Astrocyte (in vitro differentiated cells and primary cell): ENCODE data around the gene UBAC2. TPM values are rescaled to one million over a fixed set of nuclear protein-coding genes. Genes with fewer than 3 reads are reported as not detected.

Source experiments
- DNase-seq: peaks from one replicate; pipeline ENCODE4 v3.0.0-alpha.2; 2010; ENCODE audit warnings: low read depth
- FAIRE-seq: peaks from 2 replicates; lab custom pipeline; 2011; peaks lifted over from hg19 to GRCh38; lab: Jason Lieb, UNC
- H2AFZ ChIP-seq: 2 replicates; pipeline ENCODE4 v1.6.0; 2012; ENCODE audit warnings: low read depth, low read length, inconsistent platforms
- H3K27ac ChIP-seq: 2 replicates; pipeline ENCODE4 v1.5.1; 2011; ENCODE audit warnings: low read depth, low read length, inconsistent platforms
- H3K27me3 ChIP-seq: 2 replicates; pipeline ENCODE4 v1.6.0; 2011; ENCODE audit warnings: low read length, inconsistent platforms; ENCODE audit not compliant: insufficient read depth
- H3K36me3 ChIP-seq: 2 replicates; pipeline ENCODE4 v1.5.1; 2011; ENCODE audit warnings: low read length, inconsistent platforms; ENCODE audit not compliant: insufficient read depth
- H3K4me1 ChIP-seq: 2 replicates; pipeline ENCODE4 v1.5.1; 2011; ENCODE audit warnings: low read length, inconsistent platforms; ENCODE audit not compliant: insufficient read depth
- H3K4me2 ChIP-seq: 2 replicates; pipeline ENCODE4 v1.6.0; 2012; ENCODE audit warnings: low read length, inconsistent platforms
- H3K4me3 ChIP-seq: 2 replicates; pipeline ENCODE4 v1.5.1; 2011; ENCODE audit warnings: low read depth, mild to moderate bottlenecking, low read length, inconsistent platforms; ENCODE audit not compliant: insufficient read depth
- H3K79me2 ChIP-seq: 2 replicates; pipeline ENCODE4 v1.6.0; 2012; ENCODE audit warnings: mild to moderate bottlenecking, low read length, inconsistent platforms; ENCODE audit not compliant: insufficient read depth
- H3K9ac ChIP-seq: 2 replicates; pipeline ENCODE4 v1.6.0; 2012; ENCODE audit warnings: mild to moderate bottlenecking, low read length, inconsistent platforms
- H3K9me3 ChIP-seq: 2 replicates; pipeline ENCODE4 v1.5.1; 2012; ENCODE audit warnings: low read depth, mild to moderate bottlenecking, low read length, inconsistent platforms; ENCODE audit not compliant: insufficient read depth
- H4K20me1 ChIP-seq: 2 replicates; pipeline ENCODE4 v1.6.0; 2012; ENCODE audit warnings: low read length, inconsistent platforms; ENCODE audit not compliant: insufficient read depth
- H3K27ac Mint-ChIP-seq: one replicate; pipeline ENCODE4 v1.8.0; 2021; ENCODE audit warnings: mild to moderate bottlenecking, mixed read lengths; ENCODE audit not compliant: unreplicated experiment
- H3K27me3 Mint-ChIP-seq: one replicate; pipeline ENCODE4 v1.8.0; 2021; ENCODE audit warnings: low read depth, mixed read lengths; ENCODE audit not compliant: unreplicated experiment
- H3K36me3 Mint-ChIP-seq: one replicate; pipeline ENCODE4 v1.8.0; 2021; ENCODE audit warnings: low read depth, mixed read lengths; ENCODE audit not compliant: unreplicated experiment
- H3K4me1 Mint-ChIP-seq: one replicate; pipeline ENCODE4 v1.8.0; 2021; ENCODE audit warnings: low read depth, mixed read lengths; ENCODE audit not compliant: unreplicated experiment
- H3K4me3 Mint-ChIP-seq: one replicate; pipeline ENCODE4 v1.8.0; 2021; ENCODE audit warnings: mild to moderate bottlenecking, moderate library complexity, mixed read lengths; ENCODE audit not compliant: unreplicated experiment
- H3K9me3 Mint-ChIP-seq: one replicate; pipeline ENCODE4 v1.8.0; 2021; ENCODE audit warnings: mild to moderate bottlenecking, mixed read lengths; ENCODE audit not compliant: unreplicated experiment
- EZH2 ChIP-seq: IDR thresholded peaks from 2 replicates; pipeline ENCODE4 v1.6.1; 2012; ENCODE audit warnings: mild to moderate bottlenecking, low read length, inconsistent platforms; ENCODE audit not compliant: insufficient read depth
- total RNA-seq: library from RNA; stranded (reverse); gene quantifications from 2 replicates; pipeline ENCODE4 v1.2.1, GENCODE V29; 2021
- TF ChIP-seq, protein P1 (sequence below): IDR thresholded peaks from 2 replicates; pipeline ENCODE4 v1.5.1; 2011; ENCODE audit warnings: low read depth, mild to moderate bottlenecking, inconsistent platforms, low read length, moderate library complexity; ENCODE audit not compliant: insufficient read depth

The UBAC2 gene
- total RNA-seq, 1 donor from 2014 or later, result 61.0 TPM

DNA sequence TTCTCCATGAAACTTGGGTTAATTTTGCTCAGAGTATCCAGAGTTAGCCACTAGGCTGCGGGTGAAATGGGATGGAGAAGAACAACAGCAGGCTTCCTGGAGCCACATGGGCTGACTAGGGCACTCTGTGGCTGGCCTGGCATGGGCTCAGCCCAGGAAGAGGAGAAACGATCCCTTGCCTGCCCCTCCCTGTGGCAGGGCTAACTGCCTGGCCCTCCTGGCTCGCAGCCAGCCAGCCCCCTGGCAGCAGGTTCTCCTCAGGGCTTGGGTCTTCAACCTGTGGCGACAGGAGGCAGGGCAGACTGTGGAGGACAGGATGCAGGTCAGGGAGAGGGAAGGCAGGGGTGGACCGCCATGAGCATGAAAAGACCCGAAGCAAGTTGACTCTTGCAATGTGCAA, 185.3 kb downstream of the UBAC2 start:
- Mint-ChIP-seq H3K27me3 (peaks cover 2% of the 10 kb centered on the region), H3K27ac (no peak overlapping the region), H3K9me3 (no peaks in the 10 kb centered on the region), H3K4me3 (no peak overlapping the region), H3K4me1 (peaks cover 13% of the 10 kb centered on the region), H3K36me3 (peaks cover 9% of the 10 kb centered on the region)
- H2AFZ ChIP-seq, result no peak overlapping the region
- no peak overlapping the region for H3K27ac ChIP-seq
- H3K4me1 ChIP-seq, result no peaks in the 10 kb centered on the region
- TF ChIP-seq EZH2, result no peak
- TF ChIP-seq, protein P1, sequence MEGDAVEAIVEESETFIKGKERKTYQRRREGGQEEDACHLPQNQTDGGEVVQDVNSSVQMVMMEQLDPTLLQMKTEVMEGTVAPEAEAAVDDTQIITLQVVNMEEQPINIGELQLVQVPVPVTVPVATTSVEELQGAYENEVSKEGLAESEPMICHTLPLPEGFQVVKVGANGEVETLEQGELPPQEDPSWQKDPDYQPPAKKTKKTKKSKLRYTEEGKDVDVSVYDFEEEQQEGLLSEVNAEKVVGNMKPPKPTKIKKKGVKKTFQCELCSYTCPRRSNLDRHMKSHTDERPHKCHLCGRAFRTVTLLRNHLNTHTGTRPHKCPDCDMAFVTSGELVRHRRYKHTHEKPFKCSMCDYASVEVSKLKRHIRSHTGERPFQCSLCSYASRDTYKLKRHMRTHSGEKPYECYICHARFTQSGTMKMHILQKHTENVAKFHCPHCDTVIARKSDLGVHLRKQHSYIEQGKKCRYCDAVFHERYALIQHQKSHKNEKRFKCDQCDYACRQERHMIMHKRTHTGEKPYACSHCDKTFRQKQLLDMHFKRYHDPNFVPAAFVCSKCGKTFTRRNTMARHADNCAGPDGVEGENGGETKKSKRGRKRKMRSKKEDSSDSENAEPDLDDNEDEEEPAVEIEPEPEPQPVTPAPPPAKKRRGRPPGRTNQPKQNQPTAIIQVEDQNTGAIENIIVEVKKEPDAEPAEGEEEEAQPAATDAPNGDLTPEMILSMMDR, result no peak
- no peak for FAIRE-seq
- DNase-seq, result no peak
- no peaks in the 10 kb centered on the region for H3K9me3 ChIP-seq
- H3K9ac ChIP-seq, result no peak overlapping the region
- no peak overlapping the region for H3K4me3 ChIP-seq
- no peaks in the 10 kb centered on the region for H4K20me1 ChIP-seq
- H3K27me3 ChIP-seq, result no peaks in the 10 kb centered on the region
- no peaks in the 10 kb centered on the region for H3K79me2 ChIP-seq
- H3K4me2 ChIP-seq, result no peak overlapping the region
- H3K36me3 ChIP-seq, result no peaks in the 10 kb centered on the region

DNA sequence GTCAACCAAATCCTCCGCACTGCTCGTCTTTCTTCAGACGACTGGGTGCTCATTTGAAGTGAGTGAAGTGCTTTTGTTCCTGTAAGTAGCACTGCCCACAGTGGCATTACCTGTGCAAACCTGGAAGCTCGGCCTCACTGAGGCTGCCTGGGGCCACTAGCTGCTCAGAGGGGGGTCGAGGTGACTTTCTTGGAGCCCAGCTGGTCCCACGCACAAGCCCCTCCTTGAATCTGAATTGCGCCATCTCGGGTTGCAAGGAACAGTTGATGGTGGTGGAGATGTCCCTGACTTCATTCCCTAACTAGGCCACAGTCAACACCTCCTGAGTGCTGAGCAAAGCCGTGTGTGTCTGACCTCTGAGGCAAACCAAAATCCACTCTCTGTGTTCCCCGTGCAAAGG, 185.8 kb downstream of the UBAC2 start:
- Mint-ChIP-seq H3K27me3 (peaks cover 3% of the 10 kb centered on the region), H3K4me1 (peaks cover 11% of the 10 kb centered on the region), H3K9me3 (no peaks in the 10 kb centered on the region), H3K4me3 (no peak overlapping the region), H3K36me3 (peaks cover 7% of the 10 kb centered on the region), H3K27ac (no peak overlapping the region)
- H3K9me3 ChIP-seq, result no peaks in the 10 kb centered on the region
- no peaks in the 10 kb centered on the region for H3K4me1 ChIP-seq
- no peak overlapping the region for H3K9ac ChIP-seq
- FAIRE-seq (no peak), DNase-seq (no peak)
- no peaks in the 10 kb centered on the region for H3K27me3 ChIP-seq
- no peak overlapping the region for H3K4me3 ChIP-seq
- H2AFZ ChIP-seq, result no peak overlapping the region
- H3K27ac ChIP-seq, result no peak overlapping the region
- H3K36me3 ChIP-seq, result no peaks in the 10 kb centered on the region
- H3K4me2 ChIP-seq, result no peak overlapping the region
- TF ChIP-seq, protein P1, result no peak
- no peak for TF ChIP-seq EZH2
- H4K20me1 ChIP-seq, result no peaks in the 10 kb centered on the region
- H3K79me2 ChIP-seq, result no peaks in the 10 kb centered on the region

DNA sequence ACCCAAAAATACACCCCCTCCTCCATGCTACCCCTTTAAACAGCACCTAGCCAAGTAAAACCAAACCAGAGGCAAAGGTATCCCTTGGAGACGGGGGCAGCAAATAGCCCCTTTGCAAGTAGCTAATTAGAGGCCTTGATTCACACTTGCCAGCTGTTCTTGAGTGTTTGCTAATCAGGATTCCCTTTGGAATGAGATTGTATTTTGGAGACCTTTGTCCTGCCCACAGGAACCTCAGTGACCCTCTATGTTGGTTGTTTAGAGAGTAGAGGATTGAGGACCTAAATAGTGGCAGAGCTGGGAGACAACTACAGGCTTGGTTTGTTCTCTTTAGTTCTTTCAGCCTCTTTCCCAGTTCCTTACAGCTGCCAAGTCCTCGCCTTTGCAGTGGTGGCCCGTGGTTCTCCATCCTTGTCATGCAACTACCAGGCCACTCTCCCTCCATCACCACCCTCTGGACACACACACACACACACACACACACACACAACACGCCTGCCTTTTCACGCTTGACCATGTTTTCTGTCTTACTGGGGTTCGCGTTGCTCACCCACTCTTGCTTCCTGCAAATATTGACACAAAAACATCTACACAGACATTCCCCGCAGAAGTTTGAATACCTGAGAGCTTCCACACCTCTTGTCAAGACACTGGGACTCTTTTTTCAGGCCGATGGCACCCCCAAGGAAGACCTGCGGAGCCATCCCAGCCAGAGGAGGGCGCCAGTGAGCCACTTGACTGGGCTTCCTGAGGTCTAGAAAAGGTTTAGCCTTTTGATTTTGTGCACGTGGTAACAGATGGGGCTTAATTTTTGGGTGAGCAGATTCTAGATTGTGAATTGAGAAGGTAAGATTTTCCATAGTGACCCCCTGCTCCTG, 186.5 kb downstream of the UBAC2 start:
- Mint-ChIP-seq H3K4me1 (peaks cover 11% of the 10 kb centered on the region), H3K27ac (no peak overlapping the region), H3K9me3 (no peaks in the 10 kb centered on the region), H3K36me3 (peaks cover 7% of the 10 kb centered on the region), H3K27me3 (peaks cover 6% of the 10 kb centered on the region), H3K4me3 (no peak overlapping the region)
- FAIRE-seq, result no peak
- H3K36me3 ChIP-seq, result no peaks in the 10 kb centered on the region
- no peaks in the 10 kb centered on the region for H4K20me1 ChIP-seq
- no peaks in the 10 kb centered on the region for H3K27me3 ChIP-seq
- no peaks in the 10 kb centered on the region for H3K4me1 ChIP-seq
- no peaks in the 10 kb centered on the region for H3K79me2 ChIP-seq
- H3K4me3 ChIP-seq, result no peak overlapping the region
- no peak overlapping the region for H2AFZ ChIP-seq
- no peaks in the 10 kb centered on the region for H3K9me3 ChIP-seq
- no peak overlapping the region for H3K4me2 ChIP-seq
- DNase-seq, result no peak
- H3K9ac ChIP-seq, result no peak overlapping the region
- TF ChIP-seq, protein P1, result peak; percentile 64
- TF ChIP-seq EZH2, result no peak
- no peak overlapping the region for H3K27ac ChIP-seq
